SK-N-SH treated with all-trans-retinoic acid at 6 μM for 48 hours (cell line): ENCODE results near the gene OR8H2.

ENCODE experiments used
- ATAC-seq: fragments of 200-7000 bp; cut with Tn5 transposase; 3 replicates; pipeline ENCODE4 v1.9.1; 2020; ENCODE audit warnings: mild to moderate bottlenecking, moderate library complexity
- ARNTL ChIP-seq: fragments of 450-650 bp; formaldehyde crosslinking; IDR thresholded peaks from 2 replicates; pipeline ENCODE4 v1.5.0; 2020; ENCODE audit warnings: low read depth, mild to moderate bottlenecking, moderate library complexity, borderline replicate concordance
- BACH2 ChIP-seq: fragments of 250-450 bp; sonication (Bioruptor Pico); IDR thresholded peaks from 2 replicates; pipeline ENCODE4 v1.9.0; 2021; ENCODE audit warnings: mild to moderate bottlenecking, borderline replicate concordance
- CSDC2 ChIP-seq: fragments of 250-450 bp; sonication (Bioruptor Pico); IDR thresholded peaks from 2 replicates; pipeline ENCODE4 v1.5.0; 2020; ENCODE audit warnings: mild to moderate bottlenecking, moderate library complexity
- GLIS3 ChIP-seq: fragments of 250-450 bp; sonication (Bioruptor Pico); IDR thresholded peaks from 2 replicates; pipeline ENCODE4 v1.5.0; 2020; ENCODE audit warnings: mild to moderate bottlenecking, moderate library complexity
- ISL1 ChIP-seq: fragments of 250-450 bp; sonication (Bioruptor Pico); IDR thresholded peaks from 2 replicates; pipeline ENCODE4 v2.1.2; 2022; ENCODE audit warnings: mild to moderate bottlenecking, moderate library complexity
- OSR1 ChIP-seq: fragments of 250-450 bp; sonication (Bioruptor Pico); IDR thresholded peaks from 2 replicates; pipeline ENCODE4 v1.8.0; 2022; ENCODE audit warnings: moderate library complexity, mild to moderate bottlenecking, inconsistent platforms
- POU6F1 ChIP-seq: fragments of 250-450 bp; sonication (Bioruptor Pico); IDR thresholded peaks from 2 replicates; pipeline ENCODE4 v1.8.0; 2021; ENCODE audit warnings: low read depth, mild to moderate bottlenecking, moderate library complexity, borderline replicate concordance
- PPARA ChIP-seq: fragments of 250-450 bp; sonication (Bioruptor Pico); IDR thresholded peaks from 2 replicates; pipeline ENCODE4 v1.5.0; 2020; ENCODE audit warnings: mild to moderate bottlenecking, borderline replicate concordance
- SNAI2 ChIP-seq: fragments of 250-450 bp; sonication (Bioruptor Pico); IDR thresholded peaks from 2 replicates; pipeline ENCODE4 v1.5.0; 2020; ENCODE audit warnings: mild to moderate bottlenecking, moderate library complexity
- TCF4 ChIP-seq: fragments of 250-450 bp; sonication (Bioruptor Pico); IDR thresholded peaks from 2 replicates; pipeline ENCODE4 v1.8.0; 2021; ENCODE audit warnings: mild to moderate bottlenecking, moderate library complexity, borderline replicate concordance
- TOX ChIP-seq: fragments of 250-450 bp; sonication (Bioruptor Pico); IDR thresholded peaks from 2 replicates; pipeline ENCODE4 v1.8.0; 2021; ENCODE audit warnings: mild to moderate bottlenecking, moderate library complexity, borderline replicate concordance
- TSHZ2 ChIP-seq: fragments of 250-450 bp; sonication (Bioruptor Pico); IDR thresholded peaks from 2 replicates; pipeline ENCODE4 v1.5.0; 2020; ENCODE audit warnings: mild to moderate bottlenecking, moderate library complexity
- ZFP3 ChIP-seq: fragments of 250-450 bp; sonication (Bioruptor Pico); IDR thresholded peaks from 2 replicates; pipeline ENCODE4 v1.5.0; 2020; ENCODE audit warnings: mild to moderate bottlenecking, moderate library complexity
- ZFP30 ChIP-seq: fragments of 450-650 bp; formaldehyde crosslinking; IDR thresholded peaks from 2 replicates; pipeline ENCODE4 v1.5.0; 2022; ENCODE audit warnings: mild to moderate bottlenecking, moderate library complexity
- ZNF565 ChIP-seq: fragments of 450-650 bp; formaldehyde crosslinking; conservative IDR thresholded peaks from 2 replicates; pipeline ENCODE4 v1.5.0; 2020; ENCODE audit warnings: low read depth, mild to moderate bottlenecking, moderate library complexity
- ZNF70 ChIP-seq: fragments of 450-650 bp; formaldehyde crosslinking; IDR thresholded peaks from 2 replicates; pipeline ENCODE4 v1.5.0; 2020; ENCODE audit warnings: mild to moderate bottlenecking, moderate library complexity
- ZNF8 ChIP-seq: fragments of 450-650 bp; formaldehyde crosslinking; IDR thresholded peaks from 2 replicates; pipeline ENCODE4 v1.5.0; 2020; ENCODE audit warnings: mild to moderate bottlenecking, moderate library complexity
- TF ChIP-seq, protein P1 (sequence below): fragments of 250-450 bp; sonication (Bioruptor Pico); IDR thresholded peaks from 2 replicates; pipeline ENCODE4 v1.5.1; 2021; ENCODE audit warnings: mild to moderate bottlenecking, moderate library complexity
- TF ChIP-seq, protein P2 (sequence below): fragments of 250-450 bp; sonication (Bioruptor Pico); IDR thresholded peaks from 2 replicates; pipeline ENCODE4 v1.5.1; 2020; ENCODE audit warnings: low read depth, mild to moderate bottlenecking, moderate library complexity

The OR8H2 gene

GRCh38 chr11:56089697-56090096 lies 13.8 kb upstream of the OR8H2 start:
- no peak for ATAC-seq
- TF ChIP-seq ZNF70 (no peak), PPARA (CRISPR knock-in tag) (no peak), TOX (CRISPR knock-in tag) (no peak), ZNF565 (CRISPR knock-in tag) (no peak), ZFP30 (CRISPR knock-in tag) (no peak), POU6F1 (CRISPR knock-in tag) (no peak), GLIS3 (CRISPR knock-in tag) (no peak), ARNTL (CRISPR knock-in tag) (no peak), TSHZ2 (CRISPR knock-in tag) (no peak), ISL1 (CRISPR knock-in tag) (no peak), ZNF8 (CRISPR knock-in tag) (no peak), BACH2 (CRISPR knock-in tag) (no peak), CSDC2 (CRISPR knock-in tag) (no peak)

GRCh38 chr11:56093008-56093407 lies 10.5 kb upstream of the OR8H2 start, which contains the start of gene OR8I2:
Gene OR8I2 (plus strand): TSS chr11:56093308. CDS start chr11:56093308, 0 bp downstream.
- ATAC-seq: no peak
- TF ChIP-seq CSDC2 (CRISPR knock-in tag): no peak
- TF ChIP-seq, protein P1, sequence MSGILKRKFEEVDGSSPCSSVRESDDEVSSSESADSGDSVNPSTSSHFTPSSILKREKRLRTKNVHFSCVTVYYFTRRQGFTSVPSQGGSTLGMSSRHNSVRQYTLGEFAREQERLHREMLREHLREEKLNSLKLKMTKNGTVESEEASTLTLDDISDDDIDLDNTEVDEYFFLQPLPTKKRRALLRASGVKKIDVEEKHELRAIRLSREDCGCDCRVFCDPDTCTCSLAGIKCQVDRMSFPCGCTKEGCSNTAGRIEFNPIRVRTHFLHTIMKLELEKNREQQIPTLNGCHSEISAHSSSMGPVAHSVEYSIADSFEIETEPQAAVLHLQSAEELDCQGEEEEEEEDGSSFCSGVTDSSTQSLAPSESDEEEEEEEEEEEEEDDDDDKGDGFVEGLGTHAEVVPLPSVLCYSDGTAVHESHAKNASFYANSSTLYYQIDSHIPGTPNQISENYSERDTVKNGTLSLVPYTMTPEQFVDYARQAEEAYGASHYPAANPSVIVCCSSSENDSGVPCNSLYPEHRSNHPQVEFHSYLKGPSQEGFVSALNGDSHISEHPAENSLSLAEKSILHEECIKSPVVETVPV (CRISPR knock-in tag): no peak
- TF ChIP-seq OSR1: no peak
- no peak for TF ChIP-seq TOX (CRISPR knock-in tag)
- no peak for TF ChIP-seq POU6F1 (CRISPR knock-in tag)
- no peak for TF ChIP-seq ARNTL (CRISPR knock-in tag)
- no peak for TF ChIP-seq SNAI2
- no peak for TF ChIP-seq ZFP3
- TF ChIP-seq ZFP30 (CRISPR knock-in tag): no peak
- TF ChIP-seq ZNF8 (CRISPR knock-in tag): no peak
- no peak for TF ChIP-seq ZNF565 (CRISPR knock-in tag)
- TF ChIP-seq TCF4: no peak
- no peak for TF ChIP-seq TSHZ2 (CRISPR knock-in tag)
- no peak for TF ChIP-seq GLIS3 (CRISPR knock-in tag)
- TF ChIP-seq, protein P2, sequence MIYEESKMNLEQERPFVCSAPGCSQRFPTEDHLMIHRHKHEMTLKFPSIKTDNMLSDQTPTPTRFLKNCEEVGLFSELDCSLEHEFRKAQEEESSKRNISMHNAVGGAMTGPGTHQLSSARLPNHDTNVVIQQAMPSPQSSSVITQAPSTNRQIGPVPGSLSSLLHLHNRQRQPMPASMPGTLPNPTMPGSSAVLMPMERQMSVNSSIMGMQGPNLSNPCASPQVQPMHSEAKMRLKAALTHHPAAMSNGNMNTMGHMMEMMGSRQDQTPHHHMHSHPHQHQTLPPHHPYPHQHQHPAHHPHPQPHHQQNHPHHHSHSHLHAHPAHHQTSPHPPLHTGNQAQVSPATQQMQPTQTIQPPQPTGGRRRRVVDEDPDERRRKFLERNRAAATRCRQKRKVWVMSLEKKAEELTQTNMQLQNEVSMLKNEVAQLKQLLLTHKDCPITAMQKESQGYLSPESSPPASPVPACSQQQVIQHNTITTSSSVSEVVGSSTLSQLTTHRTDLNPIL (CRISPR knock-in tag): no peak
